Fibroblast of pulmonary artery (primary cell): ENCODE data around the gene NAPSA.

Experiments used
- DNase-seq: peaks from one replicate; pipeline ENCODE4 v3.0.0-alpha.2; 2010; ENCODE audit warnings: low read depth
- H3K4me3 ChIP-seq: replicated peaks from 2 replicates; pipeline ENCODE4 v1.5.1; 2011; ENCODE audit warnings: low read depth, mild to moderate bottlenecking, control low read depth, low read length, moderate library complexity
- CTCF ChIP-seq: IDR thresholded peaks from 2 replicates; pipeline ENCODE4 v1.5.1; 2011; ENCODE audit warnings: mild to moderate bottlenecking, control low read depth, low read length, inconsistent platforms; ENCODE audit errors: missing control alignments

NAPSA gene

GRCh38 chr19:50328224-50328872 lies 37.1 kb downstream of the NAPSA start:
- no peak overlapping the region for H3K4me3 ChIP-seq
- no peak for TF ChIP-seq CTCF
- no peak for DNase-seq

- DNase-seq, result no peak
- no peak for TF ChIP-seq CTCF
- H3K4me3 ChIP-seq, result no peak overlapping the region
These were observed 37.8 kb downstream of the NAPSA start for GRCh38 chr19:50327461-50328223.

- H3K4me3 ChIP-seq, result no peak overlapping the region
- no peak for TF ChIP-seq CTCF
- DNase-seq, result no peak
These were observed 38.4 kb downstream of the NAPSA start for GRCh38 chr19:50327013-50327412.

GRCh38 chr19:50326101-50326664 lies 39.3 kb downstream of the NAPSA start:
- no peak for TF ChIP-seq CTCF

GRCh38 chr19:50325310-50326100 lies 39.9 kb downstream of the NAPSA start:
- peak; percentile 47 for DNase-seq
- no peak overlapping the region for H3K4me3 ChIP-seq
- TF ChIP-seq CTCF, result no peak

More at GRCh38 chr19:50326101-50326664, 39.3 kb downstream of the NAPSA start:
- H3K4me3 ChIP-seq, result no peak overlapping the region
- DNase-seq, result no peak

GRCh38 chr19:50324331-50324730 lies 41.1 kb downstream of the NAPSA start:
- no peak overlapping the region for H3K4me3 ChIP-seq
- no peak for DNase-seq
- no peak for TF ChIP-seq CTCF
